H9 (cell line): ENCODE results near the gene EGFR. TPM values are rescaled to one million over a fixed set of nuclear protein-coding genes. Genes with fewer than 3 reads are reported as not detected.

Source experiments
- DNase-seq: peaks from one replicate; pipeline ENCODE4 v3.0.0-alpha.2; 2017
- H2AFZ ChIP-seq: one replicate; pipeline ENCODE4 v1.6.1; 2013; ENCODE audit warnings: mild to moderate bottlenecking, low read length, control low read depth, moderate library complexity
- H2AK5ac ChIP-seq: 2 replicates; pipeline ENCODE4 v1.6.1; 2013; ENCODE audit warnings: low read length, control low read depth, mixed read lengths; ENCODE audit not compliant: insufficient read length
- H2BK120ac ChIP-seq: one replicate; pipeline ENCODE4 v1.6.1; 2013; ENCODE audit warnings: low read depth, mild to moderate bottlenecking, low read length, control low read depth, inconsistent platforms; ENCODE audit not compliant: poor library complexity, severe bottlenecking
- H2BK12ac ChIP-seq: 2 replicates; pipeline ENCODE4 v1.6.1; 2013; ENCODE audit warnings: low read length, control low read depth, mixed read lengths, low read depth; ENCODE audit not compliant: insufficient read length
- H2BK15ac ChIP-seq: 2 replicates; pipeline ENCODE4 v1.6.1; 2013; ENCODE audit warnings: low read depth, low read length, control low read depth
- H2BK20ac ChIP-seq: one replicate; pipeline ENCODE4 v1.6.1; 2013; ENCODE audit warnings: low read depth, mild to moderate bottlenecking, low read length, control low read depth, inconsistent platforms; ENCODE audit not compliant: poor library complexity, severe bottlenecking
- H2BK5ac ChIP-seq: 2 replicates; pipeline ENCODE4 v1.6.1; 2013; ENCODE audit warnings: low read length, control low read depth, mixed read lengths; ENCODE audit not compliant: insufficient read length
- H3K14ac ChIP-seq: 2 replicates; pipeline ENCODE4 v1.6.1; 2013; ENCODE audit warnings: low read length, control low read depth; ENCODE audit not compliant: insufficient read depth
- H3K18ac ChIP-seq: 2 replicates; pipeline ENCODE4 v1.6.1; 2013; ENCODE audit warnings: low read depth, mild to moderate bottlenecking, mixed read lengths, low read length, control low read depth; ENCODE audit not compliant: insufficient read length
- H3K23ac ChIP-seq: 2 replicates; pipeline ENCODE4 v1.6.1; 2013; ENCODE audit warnings: low read length, control low read depth, mixed read lengths, low read depth; ENCODE audit not compliant: insufficient read length
- H3K23me2 ChIP-seq: 2 replicates; pipeline ENCODE4 v1.6.1; 2013; ENCODE audit warnings: low read depth, mild to moderate bottlenecking, mixed read lengths, low read length, control low read depth; ENCODE audit not compliant: insufficient read length, poor library complexity, severe bottlenecking
- H3K27ac ChIP-seq: 2 replicates; pipeline ENCODE4 v1.5.1; 2013; ENCODE audit warnings: low read length, control low read depth, mixed read lengths, low read depth; ENCODE audit not compliant: insufficient read length
- H3K27me3 ChIP-seq: 2 replicates; pipeline ENCODE4 v1.6.1; 2013; ENCODE audit warnings: low read length, control low read depth, inconsistent platforms; ENCODE audit not compliant: insufficient read depth
- H3K4ac ChIP-seq: 2 replicates; pipeline ENCODE4 v1.6.1; 2013; ENCODE audit warnings: low read depth, mild to moderate bottlenecking, control low read depth, inconsistent platforms, low read length, moderate library complexity
- H3K4me1 ChIP-seq: 2 replicates; pipeline ENCODE4 v1.6.1; 2013; ENCODE audit warnings: low read length, control low read depth, inconsistent platforms; ENCODE audit not compliant: insufficient read depth
- H3K4me2 ChIP-seq: 2 replicates; pipeline ENCODE4 v1.6.1; 2013; ENCODE audit warnings: low read length, control low read depth, mixed read lengths; ENCODE audit not compliant: insufficient read length, insufficient read depth
- H3K56ac ChIP-seq: 2 replicates; pipeline ENCODE4 v1.6.1; 2013; ENCODE audit warnings: low read depth, mild to moderate bottlenecking, mixed read lengths, low read length, control low read depth; ENCODE audit not compliant: insufficient read length
- H3K79me1 ChIP-seq: 2 replicates; pipeline ENCODE4 v1.6.1; 2013; ENCODE audit warnings: low read depth, mild to moderate bottlenecking, moderate library complexity, low read length, control low read depth, inconsistent platforms; ENCODE audit not compliant: insufficient read depth, poor library complexity, severe bottlenecking
- H3K79me2 ChIP-seq: 2 replicates; pipeline ENCODE4 v1.6.1; 2013; ENCODE audit warnings: low read length, control low read depth, inconsistent platforms; ENCODE audit not compliant: insufficient read depth
- H3K9ac ChIP-seq: 2 replicates; pipeline ENCODE4 v1.6.1; 2013; ENCODE audit warnings: low read length, control low read depth, mixed read lengths; ENCODE audit not compliant: insufficient read length; ENCODE audit errors: extremely low read depth
- H3K9me3 ChIP-seq: one replicate; pipeline ENCODE4 v1.6.1; 2013; ENCODE audit warnings: low read depth, low read length, inconsistent platforms; ENCODE audit not compliant: control insufficient read depth
- H3T11ph ChIP-seq: one replicate; pipeline ENCODE4 v1.6.1; 2013; ENCODE audit warnings: mild to moderate bottlenecking, low read length, control low read depth, inconsistent platforms
- H4K20me1 ChIP-seq: one replicate; pipeline ENCODE4 v1.6.1; 2013; ENCODE audit not compliant: control insufficient read depth, insufficient read length, insufficient read depth
- H4K5ac ChIP-seq: 2 replicates; pipeline ENCODE4 v1.6.1; 2013; ENCODE audit warnings: low read depth, mild to moderate bottlenecking, mixed read lengths, low read length, control low read depth; ENCODE audit not compliant: insufficient read length
- H4K8ac ChIP-seq: replicated peaks from 2 replicates; pipeline ENCODE4 v1.6.1; 2013; ENCODE audit warnings: low read length, control low read depth, mixed read lengths, low read depth; ENCODE audit not compliant: insufficient read length
- H4K91ac ChIP-seq: 2 replicates; pipeline ENCODE4 v1.6.1; 2013; ENCODE audit warnings: low read depth, mild to moderate bottlenecking, moderate library complexity, mixed read lengths, low read length, control low read depth; ENCODE audit not compliant: insufficient read length
- H3K27ac Mint-ChIP-seq, 3 experiments: 2 replicates in 2 of 3; 3 replicates in 1 of 3; pipeline ENCODE4 v1.8.0; 2020 to 2021; ENCODE audit warnings: mixed read lengths in 3 of 3, mild to moderate bottlenecking in 1 of 3, moderate library complexity in 1 of 3
- H3K27me3 Mint-ChIP-seq: 2 replicates; pipeline ENCODE4 v1.8.0; 2021; ENCODE audit warnings: low read depth, mild to moderate bottlenecking, moderate library complexity, mixed read lengths
- H3K36me3 Mint-ChIP-seq, 3 experiments: 2 replicates in 2 of 3; 3 replicates in 1 of 3; pipeline ENCODE4 v1.8.0; 2020 to 2021; ENCODE audit warnings: low read depth in 3 of 3, mixed read lengths in 3 of 3; ENCODE audit not compliant: insufficient read depth in 1 of 3
- H3K4me1 Mint-ChIP-seq, 2 experiments: 2 replicates each; pipeline ENCODE4 v1.8.0; 2020; ENCODE audit warnings: mixed read lengths in 2 of 2
- H3K4me3 Mint-ChIP-seq, 2 experiments: 2 replicates in 1 of 2; 3 replicates in 1 of 2; pipeline ENCODE4 v1.8.0; 2020 to 2021; ENCODE audit warnings: mild to moderate bottlenecking in 2 of 2, mixed read lengths in 2 of 2, moderate library complexity in 1 of 2
- H3K9me3 Mint-ChIP-seq, 2 experiments: 2 replicates in 1 of 2; 3 replicates in 1 of 2; pipeline ENCODE4 v1.8.0; 2020; ENCODE audit warnings: mild to moderate bottlenecking in 2 of 2, mixed read lengths in 2 of 2, moderate library complexity in 1 of 2
- CTCF ChIP-seq: fragments of 200-600 bp; sonication (generic); conservative IDR thresholded peaks from 3 replicates; pipeline ENCODE4 v1.8.0; 2021; ENCODE audit warnings: antibody characterized with exemption, mild to moderate bottlenecking
- WGBS: extraction: QIAGEN DNeasy Blood & Tissue Kit; methylation state at CpG from one replicate; pipeline ENCODE4 v1.1.7; 2013; ENCODE audit warnings: missing lambda C conversion rate, low lambda C conversion rate, mixed read lengths; ENCODE audit not compliant: insufficient read length; ENCODE audit errors: extremely low coverage; 5-methylcytosine and 5-hydroxymethylcytosine counted together
- total RNA-seq: library from RNA; stranded (reverse); gene quantifications from 2 replicates; pipeline ENCODE4 v1.2.1, GENCODE V29; 2021

EGFR gene
- total RNA-seq, 1 experiment from 2014 or later, result 3.3 TPM

- no peak overlapping the region for H3K9ac ChIP-seq
- H3K4me3 Mint-ChIP-seq, result no peak overlapping the region
- no peaks in the 10 kb centered on the region for H3K27me3 Mint-ChIP-seq
- no peak overlapping the region for H2BK120ac ChIP-seq
- no peak overlapping the region for H4K8ac ChIP-seq
- H4K5ac ChIP-seq, result no peak overlapping the region
- H2BK5ac ChIP-seq, result no peak overlapping the region
- H3K23ac ChIP-seq, result no peak overlapping the region
- H2AK5ac ChIP-seq, result no peak overlapping the region
- no peak overlapping the region for H2BK15ac ChIP-seq
- H3K23me2 ChIP-seq, result no peaks in the 10 kb centered on the region
- TF ChIP-seq CTCF, result no peak
- H3K18ac ChIP-seq, result no peak overlapping the region
- no peaks in the 10 kb centered on the region for H3K27me3 ChIP-seq
- H3K4me1 ChIP-seq, result no peaks in the 10 kb centered on the region
- H3K14ac ChIP-seq, result no peak overlapping the region
- no peak overlapping the region for H3K27ac Mint-ChIP-seq
- H3K27ac ChIP-seq, result no peak overlapping the region
- no peaks in the 10 kb centered on the region for H3K79me1 ChIP-seq
- no peak overlapping the region for H2BK12ac ChIP-seq
- WGBS, result no CpG with 5 or more reads among the region's 34 CpGs
- H2AFZ ChIP-seq, result no peak overlapping the region
- H4K20me1 ChIP-seq, result no peaks in the 10 kb centered on the region
- DNase-seq, result no peak
- peaks cover 15 to 16% of the 10 kb centered on the region in 2 experiments for H3K4me1 Mint-ChIP-seq
- no peak overlapping the region for H4K91ac ChIP-seq
- H2BK20ac ChIP-seq, result no peak overlapping the region
- no peak overlapping the region for H3K4me2 ChIP-seq
- H3K56ac ChIP-seq, result no peak overlapping the region
- no peaks in the 10 kb centered on the region for H3K9me3 Mint-ChIP-seq
- no peaks in the 10 kb centered on the region for H3K9me3 ChIP-seq
- no peak overlapping the region for H3T11ph ChIP-seq
- no peaks in the 10 kb centered on the region for H3K79me2 ChIP-seq
- no peak overlapping the region for H3K4ac ChIP-seq
- no peaks in the 10 kb centered on the region; a peak in 2 of 7 replicates for H3K36me3 Mint-ChIP-seq
Observed at GRCh38 chr7:55077561-55078410, 59.0 kb downstream of the EGFR start.
